Prostate gland (tissue), 2 donors: ENCODE results near the gene DLST.

Experiments used
- POLR2A ChIP-seq: fragments of 450-650 bp; IDR thresholded peaks from one replicate; pipeline ENCODE4 v1.6.1; 2016; ENCODE audit warnings: antibody characterized with exemption, mild to moderate bottlenecking
- POLR2AphosphoS5 ChIP-seq: sonication (generic); formaldehyde crosslinking; IDR thresholded peaks from one replicate; pipeline ENCODE4 v1.6.1; 2017; ENCODE audit warnings: antibody characterized with exemption
- TF ChIP-seq, protein P1 (sequence below), 4 experiments: fragments of 200-600 bp in 2 of 4; fragments of 450-650 bp in 2 of 4; sonication (generic) in 2 of 4; IDR thresholded peaks; 1 replicate in 3 of 4; 2 replicates in 1 of 4; pipeline ENCODE4 v1.5.1; 2016 to 2019; ENCODE audit warnings: antibody characterized with exemption in 4 of 4, mild to moderate bottlenecking in 2 of 4, moderate library complexity in 2 of 4

DNA sequence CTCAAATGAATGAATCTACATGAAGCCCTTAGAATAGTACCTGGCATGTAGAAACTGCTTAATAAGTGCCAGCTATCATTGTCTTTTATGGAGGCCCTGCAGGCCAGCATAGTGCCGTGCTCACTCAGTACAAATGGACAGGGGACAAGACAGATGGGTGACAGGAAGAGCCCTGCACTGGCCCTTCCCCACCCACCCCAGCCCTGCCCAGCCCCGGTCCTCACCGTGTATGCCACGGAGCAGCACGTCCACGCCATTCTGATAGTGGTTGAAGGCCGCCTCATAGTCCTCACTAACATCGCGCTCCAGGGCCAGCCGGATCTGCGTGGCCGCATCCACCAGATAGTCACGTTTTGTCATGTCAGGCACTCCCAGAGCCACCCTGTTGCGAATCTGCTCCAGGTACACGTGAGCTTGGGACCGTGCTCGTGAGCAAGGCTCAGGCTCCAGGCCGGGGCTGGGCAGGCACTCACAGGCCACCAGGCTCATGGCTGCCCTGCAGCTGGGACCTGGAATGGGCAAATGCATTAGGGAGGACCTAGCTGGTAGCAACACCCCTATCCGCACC is 39.4 kb downstream of the DLST start:
- no peak for TF ChIP-seq POLR2AphosphoS5
- TF ChIP-seq, protein P1, sequence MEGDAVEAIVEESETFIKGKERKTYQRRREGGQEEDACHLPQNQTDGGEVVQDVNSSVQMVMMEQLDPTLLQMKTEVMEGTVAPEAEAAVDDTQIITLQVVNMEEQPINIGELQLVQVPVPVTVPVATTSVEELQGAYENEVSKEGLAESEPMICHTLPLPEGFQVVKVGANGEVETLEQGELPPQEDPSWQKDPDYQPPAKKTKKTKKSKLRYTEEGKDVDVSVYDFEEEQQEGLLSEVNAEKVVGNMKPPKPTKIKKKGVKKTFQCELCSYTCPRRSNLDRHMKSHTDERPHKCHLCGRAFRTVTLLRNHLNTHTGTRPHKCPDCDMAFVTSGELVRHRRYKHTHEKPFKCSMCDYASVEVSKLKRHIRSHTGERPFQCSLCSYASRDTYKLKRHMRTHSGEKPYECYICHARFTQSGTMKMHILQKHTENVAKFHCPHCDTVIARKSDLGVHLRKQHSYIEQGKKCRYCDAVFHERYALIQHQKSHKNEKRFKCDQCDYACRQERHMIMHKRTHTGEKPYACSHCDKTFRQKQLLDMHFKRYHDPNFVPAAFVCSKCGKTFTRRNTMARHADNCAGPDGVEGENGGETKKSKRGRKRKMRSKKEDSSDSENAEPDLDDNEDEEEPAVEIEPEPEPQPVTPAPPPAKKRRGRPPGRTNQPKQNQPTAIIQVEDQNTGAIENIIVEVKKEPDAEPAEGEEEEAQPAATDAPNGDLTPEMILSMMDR (IDR thresholded peaks at IDR 0.05), result no peak
- no peak for TF ChIP-seq POLR2A
